ENCODE data around the gene GJC1.
"Not testable (repeated sequence)": the region's sequence is repeated elsewhere in the genome, so short reads cannot be mapped to it uniquely, and the experiment has no call there.

The GJC1 gene

DNA sequence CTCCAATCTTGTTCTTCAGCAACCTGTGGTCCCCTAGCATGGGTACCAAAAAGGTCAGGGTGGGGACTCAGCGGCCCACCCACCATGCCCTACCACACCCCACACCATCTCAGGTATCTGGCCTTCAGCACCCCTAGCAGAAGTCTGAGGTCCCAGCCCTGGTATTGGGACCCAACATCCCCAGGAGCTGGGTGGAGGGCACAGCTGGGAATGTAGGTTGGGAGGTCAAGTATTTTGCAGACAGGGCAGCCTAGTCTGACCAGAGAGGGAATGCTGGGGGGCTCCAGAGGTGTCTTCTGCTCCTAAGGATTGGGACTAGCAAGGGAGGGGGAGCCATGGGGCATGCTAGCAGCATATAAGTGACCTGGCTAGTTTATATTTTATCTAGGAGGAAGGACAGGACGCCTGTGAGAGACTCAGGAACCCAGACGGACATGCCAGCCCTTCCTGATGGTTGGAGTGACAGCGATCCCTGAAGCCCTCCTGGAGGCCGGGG is 72.1 kb downstream of the GJC1 start:
- no peak for DNase-seq

DNA sequence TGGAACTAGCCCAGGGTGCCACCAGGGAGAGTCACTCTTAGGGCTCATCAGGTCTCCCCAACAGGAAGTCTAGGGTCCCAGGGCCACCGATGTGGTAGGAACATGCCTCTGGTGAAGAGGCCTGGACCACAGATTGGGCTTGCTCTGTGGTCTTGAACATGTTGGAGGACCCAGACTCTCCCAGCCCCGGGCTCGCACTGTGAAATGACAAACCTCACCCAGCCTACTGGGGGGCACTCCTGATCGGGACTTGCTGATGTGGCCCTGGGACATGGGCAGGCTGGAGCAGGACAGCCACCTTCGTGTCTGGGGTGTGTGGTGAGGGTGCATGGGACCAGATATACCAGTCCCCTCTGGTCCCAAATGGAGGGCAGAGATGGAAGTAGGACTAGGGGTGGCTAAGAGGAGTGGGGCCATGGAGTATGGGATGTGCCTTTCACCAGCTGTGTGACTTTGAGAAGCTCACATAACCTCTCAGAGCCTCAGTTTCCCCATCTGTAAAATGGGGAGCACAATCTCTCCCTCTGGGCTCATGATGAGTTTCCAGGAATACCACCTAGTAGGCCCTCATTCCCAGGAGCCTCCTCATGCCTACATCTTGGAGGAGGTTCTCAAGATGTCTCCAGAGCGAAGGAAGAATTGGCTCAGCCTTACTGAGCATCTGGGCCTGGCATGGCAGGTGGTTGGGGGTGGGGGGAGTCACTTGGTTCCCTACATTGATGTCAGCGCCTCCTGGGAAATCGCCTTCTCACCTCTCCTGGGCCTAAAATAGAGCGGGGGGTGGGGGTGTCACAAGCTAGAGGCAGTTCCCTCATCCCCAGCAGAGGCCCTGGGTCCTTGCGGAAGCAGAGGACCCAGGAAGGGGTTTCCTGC is 72.8 kb downstream of the GJC1 start:
- DNase-seq, result no peak

DNA sequence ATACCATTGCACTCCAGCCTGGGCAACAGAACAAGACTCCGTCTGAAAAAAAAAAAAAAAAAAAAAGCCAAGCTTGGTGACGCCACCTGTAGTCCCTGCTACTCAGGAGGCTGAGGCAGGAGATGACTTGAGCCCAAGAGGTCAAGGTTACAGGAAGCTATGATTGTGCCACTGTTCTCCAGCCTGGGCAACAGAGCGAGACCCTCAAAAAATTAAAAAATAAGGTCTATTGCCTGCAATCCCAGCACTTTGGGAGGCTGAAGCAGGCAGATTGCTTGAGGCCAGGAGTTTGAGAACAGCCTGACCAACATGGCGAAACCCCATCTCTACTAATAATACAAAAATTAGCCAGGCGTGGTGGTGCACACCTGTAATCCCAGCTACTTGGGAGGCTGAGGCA is 74.9 kb downstream of the GJC1 start:
- not testable (repeated sequence) for DNase-seq

GRCh38 chr17:44754276-44754675 is 75.8 kb downstream of the GJC1 start:
- no peak for DNase-seq

DNA sequence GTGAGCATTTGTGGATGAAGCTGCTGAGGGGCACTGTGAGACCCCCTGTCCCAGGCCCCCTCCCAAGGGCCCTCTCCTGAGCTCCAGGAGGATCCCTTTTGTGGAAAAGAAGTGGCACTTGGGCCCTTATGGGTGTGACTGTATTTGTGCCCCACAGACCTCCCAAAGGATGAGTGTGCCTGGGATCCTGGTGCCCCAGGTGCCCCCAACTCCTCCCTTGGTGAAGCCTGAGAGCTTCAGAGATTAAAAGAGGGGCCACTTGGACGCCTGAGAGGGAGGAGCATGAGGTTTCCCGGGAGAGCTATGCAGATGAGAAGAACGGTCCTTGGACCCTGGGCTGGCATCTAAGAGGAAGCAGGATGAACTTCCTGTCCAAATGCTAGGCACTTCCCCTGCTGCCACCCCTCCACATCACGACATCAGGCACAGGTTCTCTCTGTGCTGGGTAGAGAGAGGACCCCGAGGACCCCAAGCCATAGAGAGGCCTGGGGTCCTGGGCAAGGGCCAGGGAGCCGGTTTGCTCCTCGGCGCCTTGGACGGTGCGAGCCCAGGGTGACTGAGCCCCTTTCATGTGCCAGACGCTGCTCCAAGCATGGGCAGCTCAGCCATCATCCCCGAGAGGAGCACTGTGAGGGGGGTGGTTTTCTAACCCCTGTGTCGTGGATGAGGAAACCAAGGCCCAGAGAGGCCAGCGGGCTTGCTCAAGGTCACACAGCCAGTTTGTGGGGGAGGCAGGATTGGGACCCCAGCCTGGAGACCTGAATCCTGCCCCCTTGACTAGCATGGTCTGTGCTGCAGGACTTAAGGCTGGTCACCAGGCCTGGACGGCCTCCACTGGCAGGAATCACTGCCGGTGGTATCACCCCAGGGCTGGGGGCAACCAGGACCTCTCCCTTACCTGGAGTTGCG is 76.9 kb downstream of the GJC1 start:
- no peak for DNase-seq

DNA sequence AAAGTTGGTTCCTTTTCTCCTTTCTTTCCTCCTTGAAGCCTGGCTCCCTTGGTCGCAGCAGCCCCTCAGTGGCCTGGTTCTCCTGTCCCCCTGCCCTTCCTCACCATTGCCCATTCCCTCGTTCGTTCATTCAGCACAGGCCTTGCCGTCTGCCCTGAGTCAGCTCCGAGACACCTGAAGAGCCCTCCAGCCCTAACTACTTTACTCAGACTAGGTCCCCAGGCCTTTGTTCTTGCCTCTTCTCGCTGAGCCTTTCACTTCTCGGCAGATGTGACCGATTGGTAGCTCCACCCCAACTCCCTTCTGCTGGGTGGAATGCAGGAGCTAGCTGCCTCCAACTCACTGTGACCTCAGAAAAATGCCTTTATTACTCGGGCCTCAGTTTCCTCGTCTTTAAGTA is 78.3 kb downstream of the GJC1 start:
- no peak for DNase-seq

GRCh38 chr17:44751331-44751730 is 78.8 kb downstream of the GJC1 start:
- no peak for DNase-seq

DNA sequence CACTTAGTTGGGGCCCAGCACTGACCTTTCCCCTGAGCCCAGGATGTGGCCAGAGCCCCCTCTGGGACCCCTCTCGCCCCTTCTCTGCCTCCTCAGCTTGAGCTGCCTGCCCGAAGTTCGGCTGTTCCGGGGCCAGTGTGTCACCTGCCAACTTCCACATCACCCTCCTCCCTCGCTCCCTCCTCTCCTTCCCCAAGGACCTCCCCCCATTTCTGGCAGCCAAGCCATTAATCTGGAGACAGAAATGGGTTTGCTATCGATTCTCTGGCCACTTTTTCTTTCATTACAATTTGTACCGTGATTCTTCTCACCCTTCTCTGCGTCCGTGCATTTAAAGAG is 80.1 kb downstream of the GJC1 start:
- no peak for DNase-seq

GRCh38 chr17:44749076-44749979 is 80.8 kb downstream of the GJC1 start:
- DNase-seq, result no peak

Data from NCI-H69 (cell line).